Keratinocyte (primary cell): Measurements from ENCODE around the gene SMYD2. TPM values are rescaled to one million over a fixed set of nuclear protein-coding genes. Genes with fewer than 3 reads are reported as not detected.

ENCODE experiments used
- DNase-seq: peaks from one replicate; pipeline ENCODE4 v3.0.0-alpha.2; 2011; ENCODE audit warnings: low read depth, missing footprints, low spot score
- FAIRE-seq: peaks from 2 replicates; lab custom pipeline; 2011; peaks lifted over from hg19 to GRCh38; lab: Jason Lieb, UNC
- H2AFZ ChIP-seq: 2 replicates; pipeline ENCODE4 v1.6.0; 2012; ENCODE audit warnings: low read length, control low read depth, inconsistent platforms; ENCODE audit not compliant: control insufficient read depth
- H3K27ac ChIP-seq: 2 replicates; pipeline ENCODE4 v1.5.1; 2011; ENCODE audit warnings: low read length; ENCODE audit not compliant: control insufficient read depth, insufficient read depth
- H3K27me3 ChIP-seq: 3 replicates; pipeline ENCODE4 v1.6.0; 2011; ENCODE audit warnings: low read length; ENCODE audit not compliant: control insufficient read depth, insufficient read depth; ENCODE audit errors: extremely low read depth
- H3K36me3 ChIP-seq, 2 experiments: 2 replicates in 1 of 2; 3 replicates in 1 of 2; pipeline ENCODE4 v1.5.1; 2011; ENCODE audit warnings: low read length in 2 of 2, mild to moderate bottlenecking in 1 of 2; ENCODE audit not compliant: control insufficient read depth in 2 of 2, insufficient read depth in 2 of 2; ENCODE audit errors: extremely low read depth in 1 of 2
- H3K4me1 ChIP-seq: 3 replicates; pipeline ENCODE4 v1.5.1; 2011; ENCODE audit warnings: low read length; ENCODE audit not compliant: control insufficient read depth, insufficient read depth; ENCODE audit errors: extremely low read depth
- H3K4me2 ChIP-seq: 3 replicates; pipeline ENCODE4 v1.6.0; 2011; ENCODE audit warnings: low read depth, low read length; ENCODE audit not compliant: control insufficient read depth, insufficient read depth; ENCODE audit errors: extremely low read depth
- H3K4me3 ChIP-seq, 3 experiments: fragments of 200-600 bp in 1 of 3; sonication (generic) in 1 of 3; 2 replicates in 2 of 3; 3 replicates in 1 of 3; pipeline ENCODE4 v1.5.1; 2011 to 2016; ENCODE audit warnings: low read length in 3 of 3, mild to moderate bottlenecking in 3 of 3, control low read depth in 2 of 3, inconsistent platforms in 1 of 3, low read depth in 1 of 3, mixed read lengths in 1 of 3, mixed run types in 1 of 3, moderate library complexity in 1 of 3; ENCODE audit not compliant: control insufficient read depth in 2 of 3, insufficient read depth in 2 of 3; ENCODE audit errors: extremely low read depth in 1 of 3
- H3K79me2 ChIP-seq: 2 replicates; pipeline ENCODE4 v1.6.0; 2012; ENCODE audit warnings: low read length; ENCODE audit not compliant: control insufficient read depth, insufficient read depth
- H3K9ac ChIP-seq: 3 replicates; pipeline ENCODE4 v1.6.0; 2011; ENCODE audit warnings: low read length; ENCODE audit not compliant: control insufficient read depth, insufficient read depth; ENCODE audit errors: extremely low read depth
- H3K9me1 ChIP-seq: 3 replicates; pipeline ENCODE4 v1.6.0; 2011; ENCODE audit warnings: low read length; ENCODE audit not compliant: control insufficient read depth, insufficient read depth; ENCODE audit errors: extremely low read depth
- H3K9me3 ChIP-seq: 2 replicates; pipeline ENCODE4 v1.5.1; 2012; ENCODE audit warnings: low read depth, low read length; ENCODE audit not compliant: control insufficient read depth
- H4K20me1 ChIP-seq: 3 replicates; pipeline ENCODE4 v1.6.0; 2011; ENCODE audit warnings: low read length; ENCODE audit not compliant: control insufficient read depth, insufficient read depth; ENCODE audit errors: extremely low read depth
- CTCF ChIP-seq, 3 experiments: IDR thresholded peaks in 1 of 3; conservative IDR thresholded peaks in 1 of 3; optimal IDR thresholded peaks in 1 of 3; 2 replicates in 2 of 3; 3 replicates in 1 of 3; pipeline versions ENCODE3 to v1.5.1; 2011; ENCODE audit warnings: low read length in 3 of 3, mild to moderate bottlenecking in 3 of 3, moderate library complexity in 2 of 3, control low read depth in 1 of 3, inconsistent platforms in 1 of 3; ENCODE audit not compliant: insufficient read depth in 2 of 3; ENCODE audit errors: extremely low read depth in 1 of 3
- EZH2 ChIP-seq: IDR thresholded peaks from one replicate; pipeline ENCODE4 v1.6.1; 2012; ENCODE audit warnings: inconsistent platforms, mild to moderate bottlenecking, low read length, moderate library complexity
- dilution Hi-C: fragments of 300-500 bp; cut with MboI; formaldehyde crosslinking; loops from one replicate; pipeline ENCODE4 v1.7.0; 2020; ENCODE audit warnings: low sequenced_read_pairs; ENCODE audit not compliant: extremely low pct_ligation_motif_present
- polyA plus RNA-seq, 5 experiments: library from polyadenylated mRNA; depleted of rRNA in 3 of 5; stranded (reverse) in 3 of 5; stranded (forward) in 1 of 5; unstranded in 1 of 5; fragments of >200 nt; gene quantifications; 1 replicate in 1 of 5; 2 replicates in 3 of 5; 3 replicates in 1 of 5; pipeline versions ENCODE4 v1.2.1 to v1.2.3, GENCODE V29; 2011 to 2012; ENCODE audit warnings: missing spikeins in 2 of 5, low read depth in 1 of 5, low replicate concordance in 1 of 5

Gene SMYD2
- polyA plus RNA-seq, 1 donor (not counting 4 experiments of a cell fraction or from before 2014, with no cell fraction given), result 75.5 TPM

- Histone ChIP-seq H3K4me3 (no peak overlapping the region), H3K4me1 (no peaks in the 10 kb centered on the region), H3K9me1 (no peaks in the 10 kb centered on the region), H3K79me2 (peaks cover under 1% of the 10 kb centered on the region), H3K27me3 (no peaks in the 10 kb centered on the region), H4K20me1 (no peaks in the 10 kb centered on the region), H3K4me2 (no peak overlapping the region), H3K9ac (no peak overlapping the region), H3K9me3 (no peaks in the 10 kb centered on the region), H3K36me3 (peaks cover 3% of the 10 kb centered on the region in 2 experiments), H2AFZ (no peak overlapping the region), H3K27ac (no peak overlapping the region)
- FAIRE-seq (no peak), DNase-seq (no peak)
- dilution Hi-C loops, result no loop called here
- no peak for TF ChIP-seq CTCF (optimal IDR thresholded peaks at IDR 0.05 in 1 of 3, IDR thresholded peaks at IDR 0.05 in 1 of 3, conservative IDR thresholded peaks at IDR 0.05 in 1 of 3; ENCODE audit: extremely low read depth in 1 of 3, insufficient read depth in 2 of 3, low read length in 3 of 3)
- no peak for TF ChIP-seq EZH2
These were observed 29.1 kb downstream of the SMYD2 start for GRCh38 chr1:214310010-214310409.

- H3K27ac ChIP-seq, result no peak overlapping the region
- FAIRE-seq, result no peak
These were observed 30.1 kb downstream of the SMYD2 start for GRCh38 chr1:214310777-214311690.

More at GRCh38 chr1:214310777-214311690, 30.1 kb downstream of the SMYD2 start:
- DNase-seq, result no peak
- Histone ChIP-seq H3K36me3 (peaks cover 3% of the 10 kb centered on the region in 2 experiments), H3K27me3 (no peaks in the 10 kb centered on the region), H3K4me1 (no peaks in the 10 kb centered on the region), H3K9ac (no peak overlapping the region), H3K9me3 (no peaks in the 10 kb centered on the region), H3K4me2 (no peak overlapping the region), H2AFZ (no peak overlapping the region), H3K9me1 (no peaks in the 10 kb centered on the region), H3K79me2 (no peaks in the 10 kb centered on the region), H3K4me3 (no peak overlapping the region), H4K20me1 (no peaks in the 10 kb centered on the region)
- dilution Hi-C loops, result no loop called here
- TF ChIP-seq CTCF (optimal IDR thresholded peaks at IDR 0.05 in 1 of 3, IDR thresholded peaks at IDR 0.05 in 1 of 3, conservative IDR thresholded peaks at IDR 0.05 in 1 of 3; ENCODE audit: extremely low read depth in 1 of 3, insufficient read depth in 2 of 3, low read length in 3 of 3) (no peak), EZH2 (no peak)
